ENCODE data around the gene RETREG2. TPM values are rescaled to one million over a fixed set of nuclear protein-coding genes. Genes with fewer than 3 reads are reported as not detected.

The RETREG2 gene
- total RNA-seq, 2 donors from 2014 or later, result 41.9 to 43.6 TPM

DNA sequence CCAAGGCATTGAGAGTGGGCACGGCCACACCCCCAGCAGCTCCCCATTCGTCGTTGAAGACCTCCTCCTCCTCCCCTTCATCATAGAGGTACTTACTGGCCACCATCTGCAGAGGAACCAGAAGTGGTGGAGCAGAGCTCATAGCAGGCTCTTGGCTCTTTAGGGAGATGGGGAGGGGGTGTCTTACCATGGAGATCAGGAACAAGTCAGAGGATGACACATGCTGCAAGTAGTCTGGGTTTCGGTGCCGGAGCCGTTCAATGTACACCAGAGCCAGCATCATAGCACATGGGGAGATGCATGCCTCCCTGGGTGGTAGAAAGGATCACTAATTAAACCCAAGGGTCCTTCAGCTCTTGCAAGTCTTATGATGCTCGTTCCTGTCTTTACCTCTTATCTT lies 3.3 kb upstream of the RETREG2 start:
- DNase-seq (no peak), ATAC-seq (no peak)
- Histone ChIP-seq H3K27me3 (no peaks in the 10 kb centered on the region), H3K4me1 (peaks cover 32% of the 10 kb centered on the region), H3K4me3 (no peak overlapping the region), H3K27ac (no peak overlapping the region), H3K36me3 (replicated peaks in 1 of 2; ENCODE audit: insufficient read depth in 1 of 2, low read depth in 2 of 2) (peaks cover 0 to 11% of the 10 kb centered on the region in 2 donors), H3K9me3 (no peaks in the 10 kb centered on the region)
- WGBS, 2 donors, result 78 to 84% methylated on average over 7 of the region's 7 CpGs
- intact Hi-C loops (cut with DNase I), result loop anchor here (5.0 to 10.0 kb wide), 2 partner anchors 50 to 112 kb away; partner anchors contain the start of genes ANKZF1 and ATG9A
- TF ChIP-seq POLR2A (IDR thresholded peaks at IDR 0.05), result no peak
- TF ChIP-seq, protein P1, sequence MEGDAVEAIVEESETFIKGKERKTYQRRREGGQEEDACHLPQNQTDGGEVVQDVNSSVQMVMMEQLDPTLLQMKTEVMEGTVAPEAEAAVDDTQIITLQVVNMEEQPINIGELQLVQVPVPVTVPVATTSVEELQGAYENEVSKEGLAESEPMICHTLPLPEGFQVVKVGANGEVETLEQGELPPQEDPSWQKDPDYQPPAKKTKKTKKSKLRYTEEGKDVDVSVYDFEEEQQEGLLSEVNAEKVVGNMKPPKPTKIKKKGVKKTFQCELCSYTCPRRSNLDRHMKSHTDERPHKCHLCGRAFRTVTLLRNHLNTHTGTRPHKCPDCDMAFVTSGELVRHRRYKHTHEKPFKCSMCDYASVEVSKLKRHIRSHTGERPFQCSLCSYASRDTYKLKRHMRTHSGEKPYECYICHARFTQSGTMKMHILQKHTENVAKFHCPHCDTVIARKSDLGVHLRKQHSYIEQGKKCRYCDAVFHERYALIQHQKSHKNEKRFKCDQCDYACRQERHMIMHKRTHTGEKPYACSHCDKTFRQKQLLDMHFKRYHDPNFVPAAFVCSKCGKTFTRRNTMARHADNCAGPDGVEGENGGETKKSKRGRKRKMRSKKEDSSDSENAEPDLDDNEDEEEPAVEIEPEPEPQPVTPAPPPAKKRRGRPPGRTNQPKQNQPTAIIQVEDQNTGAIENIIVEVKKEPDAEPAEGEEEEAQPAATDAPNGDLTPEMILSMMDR (IDR thresholded peaks at IDR 0.05), result no peak

DNA sequence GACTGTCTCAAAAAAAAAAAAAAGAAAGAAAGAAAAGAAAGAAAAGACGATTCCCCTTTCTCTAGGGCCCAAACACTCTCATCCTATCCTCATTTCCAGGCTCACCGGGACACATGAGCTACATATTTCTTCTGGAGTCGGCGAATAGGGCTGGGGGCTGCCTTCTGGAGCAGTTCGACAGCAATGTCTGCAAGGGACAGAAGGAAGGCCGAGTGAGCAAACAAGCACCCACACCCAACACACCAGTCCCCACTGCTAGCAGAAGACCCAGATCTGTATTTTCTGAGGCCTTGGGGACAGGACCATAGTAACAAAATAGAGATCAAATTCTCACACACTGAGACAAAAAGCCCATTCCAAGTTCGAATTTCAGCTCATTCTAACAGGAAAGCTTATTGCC lies 2.6 kb upstream of the RETREG2 start:
- no peak for DNase-seq
- no peak for TF ChIP-seq POLR2A (IDR thresholded peaks at IDR 0.05)
- H3K27ac ChIP-seq, result peak overlapping the region in 3 of 4 donors; percentile 96 to 99 (median 97)
- no peak overlapping the region for H3K4me3 ChIP-seq
- no peak for ATAC-seq
- intact Hi-C loops (cut with DNase I), result loop anchor here (10.0 kb wide), 1 partner anchor 49 kb away; the partner anchor contains the start of genes ANKZF1 and ATG9A
- no peaks in the 10 kb centered on the region for H3K27me3 ChIP-seq
- peaks cover 0 to 11% of the 10 kb centered on the region in 2 donors for H3K36me3 ChIP-seq (replicated peaks in 1 of 2; ENCODE audit: insufficient read depth in 1 of 2, low read depth in 2 of 2)
- WGBS, 2 donors, result 68 to 69% methylated on average over 7 of the region's 7 CpGs
- no peaks in the 10 kb centered on the region for H3K9me3 ChIP-seq
- peaks cover 34% of the 10 kb centered on the region for H3K4me1 ChIP-seq

DNA sequence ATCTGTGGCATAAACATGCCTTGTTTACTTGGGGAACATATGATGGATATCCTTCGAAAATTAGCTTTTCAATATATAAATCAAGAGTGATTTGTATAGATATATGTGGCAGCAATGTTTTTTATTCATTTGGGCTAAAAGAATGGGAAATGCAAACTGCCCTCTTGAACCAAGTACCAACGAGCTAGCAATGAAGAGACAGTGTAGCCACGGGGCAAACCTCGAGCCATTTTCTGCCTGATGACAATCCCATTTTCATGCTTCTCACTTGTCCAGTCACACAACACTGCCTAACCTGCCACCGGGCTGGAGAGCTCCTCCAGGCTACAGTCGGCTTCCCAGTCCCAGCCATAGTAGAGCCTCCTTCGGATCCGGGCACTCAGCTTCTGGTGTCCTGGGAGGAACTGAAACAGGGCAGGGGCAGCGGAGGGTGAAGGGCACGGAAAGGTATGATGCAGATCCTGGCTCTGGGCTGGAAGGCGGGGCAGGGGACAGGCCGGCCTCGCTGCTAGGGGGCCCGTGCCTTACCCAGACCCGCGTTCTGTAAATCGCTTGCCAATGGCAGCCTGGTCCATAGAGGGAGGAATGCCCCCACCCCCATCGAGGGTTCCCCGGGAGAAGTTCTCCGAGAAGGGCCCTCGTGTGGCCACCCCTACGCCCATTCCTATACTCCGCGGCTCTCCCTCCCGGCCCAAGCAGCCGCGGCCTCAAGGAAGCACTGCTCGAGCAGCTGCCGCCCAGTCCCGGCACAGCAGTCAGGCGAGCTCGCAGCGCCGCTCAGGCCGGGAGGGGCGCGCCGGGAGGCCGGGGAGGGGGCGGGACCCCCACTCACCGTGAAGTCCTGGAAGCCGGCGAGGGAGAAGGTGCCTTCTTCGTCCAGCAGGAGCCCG lies 1.9 kb upstream of the RETREG2 start:
- intact Hi-C loops (cut with DNase I), result loop anchor here (10.0 kb wide), 1 partner anchor 49 kb away; the partner anchor contains the start of genes ANKZF1 and ATG9A
- Histone ChIP-seq H3K27ac (peak overlapping the region; percentile 96 to 100 (median 98)), H3K4me1 (peaks cover 34% of the 10 kb centered on the region), H3K4me3 (peak overlapping the region; percentile 27 to 87), H3K36me3 (replicated peaks in 1 of 2; ENCODE audit: insufficient read depth in 1 of 2, low read depth in 2 of 2) (peaks cover 0 to 14% of the 10 kb centered on the region in 2 donors), H3K27me3 (no peaks in the 10 kb centered on the region), H3K9me3 (no peaks in the 10 kb centered on the region)
- ATAC-seq, result peak; percentile 25
- peak; percentile 49 to 65 (median 62) for DNase-seq
- TF ChIP-seq, protein P1 (IDR thresholded peaks at IDR 0.05), result peak in 3 of 7 experiments; percentile 9 to 16 (median 11)
- TF ChIP-seq POLR2A (IDR thresholded peaks at IDR 0.05), result no peak
- 1 to 4% methylated on average over 14 to 45 of the region's 45 CpGs for WGBS, 2 donors

DNA sequence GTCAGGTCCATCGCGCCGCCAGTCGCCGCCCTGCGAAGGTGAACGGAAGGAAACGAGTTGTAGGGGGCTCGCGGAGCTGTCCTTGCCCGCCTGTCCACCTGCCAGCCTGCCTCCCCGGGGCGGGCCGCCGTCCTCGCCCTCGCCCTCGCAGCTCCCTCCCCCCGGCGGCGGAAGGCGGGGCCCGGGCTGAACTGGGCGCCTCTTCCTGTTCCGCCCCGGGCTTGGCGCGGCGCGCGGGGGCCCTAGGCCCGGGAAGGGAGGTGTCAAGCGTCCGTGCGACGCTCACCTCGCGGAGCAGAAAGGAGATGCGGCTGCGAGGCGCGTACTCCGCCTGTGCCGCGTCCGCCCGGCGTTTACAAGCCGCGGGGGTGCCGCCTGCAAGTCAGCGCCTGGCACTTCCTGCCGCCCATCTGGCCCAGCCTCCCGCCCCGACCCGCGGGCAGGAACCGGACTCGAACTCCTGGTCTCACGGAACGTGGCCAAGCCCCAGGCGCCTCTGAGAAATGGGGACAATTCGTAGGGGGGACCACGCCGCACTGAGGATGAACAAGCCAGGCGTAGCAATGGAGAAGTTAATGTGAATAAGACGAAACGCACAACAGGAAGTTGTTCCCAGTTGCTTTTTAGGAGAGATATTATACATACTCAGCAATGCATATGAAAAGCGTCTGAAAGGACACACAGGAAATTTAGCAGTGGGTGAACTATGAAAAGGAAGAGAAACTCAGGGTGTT lies 1.1 kb upstream of the RETREG2 start, which contains the start of gene CNPPD1:
Gene CNPPD1, minus strand, starts transcription at position 108 of the 734 bp plus-strand sequence. Its CDS starts 97 bp downstream, at position 11.
- Histone ChIP-seq H3K4me1 (peaks cover 34% of the 10 kb centered on the region), H3K36me3 (replicated peaks in 1 of 2; ENCODE audit: insufficient read depth in 1 of 2, low read depth in 2 of 2) (peaks cover 0 to 23% of the 10 kb centered on the region in 2 donors), H3K27ac (peak within 1 kb of the TSS; percentile 96 to 100 (median 98)), H3K9me3 (no peaks in the 10 kb centered on the region), H3K27me3 (no peaks in the 10 kb centered on the region), H3K4me3 (peak within 1 kb of the TSS; percentile 27 to 87)
- TF ChIP-seq POLR2A (IDR thresholded peaks at IDR 0.05), result peak; percentile 87 to 93 (median 91)
- TF ChIP-seq, protein P1 (IDR thresholded peaks at IDR 0.05), result peak in 1 of 7 experiments; percentile 12
- 0% methylated on average over 14 to 63 of the region's 69 CpGs for WGBS, 2 donors
- ATAC-seq, result peak; percentile 83
- intact Hi-C loops (cut with DNase I), result loop anchor here (10.0 kb wide), 1 partner anchor 48 kb away; the partner anchor contains the start of genes ANKZF1 and ATG9A
- DNase-seq, result peak; percentile 87 to 89 (median 88)

Data from body of pancreas (tissue), 4 donors.